CD4-positive, CD25-positive, alpha-beta regulatory T cell (primary cell): ENCODE data around the gene GAB2. TPM values are rescaled to one million over a fixed set of nuclear protein-coding genes. Genes with fewer than 3 reads are reported as not detected.

Experiments used
- ATAC-seq, 2 donors: fragments of 150-1000 bp; cut with Tn5 transposase; one replicate each; pipeline ENCODE4 v1.10.0; 2021; ENCODE audit warnings: low read depth in 2 of 2, moderate number of reproducible peaks in 2 of 2, moderate library complexity in 1 of 2
- DNase-seq, 3 donors: peaks; one replicate each; pipeline versions ENCODE4 v3.0.0 to v3.0.0-alpha.2; 2012 to 2022; ENCODE audit warnings: mixed read lengths in 1 of 3
- H3K27ac ChIP-seq: one replicate; pipeline ENCODE4 v1.7.0; 2013; ENCODE audit warnings: mild to moderate bottlenecking, low read length; ENCODE audit not compliant: insufficient read depth, poor library complexity, severe bottlenecking
- H3K27me3 ChIP-seq: one replicate; pipeline ENCODE4 v1.7.0; 2013; ENCODE audit warnings: low read length; ENCODE audit not compliant: control insufficient read depth, insufficient read depth
- H3K36me3 ChIP-seq: one replicate; pipeline ENCODE4 v1.7.0; 2013; ENCODE audit warnings: mild to moderate bottlenecking, low read length, moderate library complexity; ENCODE audit not compliant: control insufficient read depth, insufficient read depth
- H3K4me1 ChIP-seq: 2 replicates; pipeline ENCODE4 v1.7.0; 2013; ENCODE audit warnings: mild to moderate bottlenecking, low read length; ENCODE audit not compliant: insufficient read depth, control insufficient read depth, poor library complexity, severe bottlenecking
- H3K4me3 ChIP-seq: one replicate; pipeline ENCODE4 v1.7.0; 2013; ENCODE audit warnings: low read depth, mild to moderate bottlenecking, low read length, moderate library complexity
- H3K9me3 ChIP-seq, 2 experiments: 1 replicate in 1 of 2; 2 replicates in 1 of 2; pipeline ENCODE4 v1.7.0; 2013; ENCODE audit warnings: low read length in 2 of 2, mild to moderate bottlenecking in 1 of 2, moderate library complexity in 1 of 2; ENCODE audit not compliant: control insufficient read depth in 2 of 2
- H3K27ac Mint-ChIP-seq, 3 donors: one replicate each; pipeline ENCODE4 v1.8.0; 2020 to 2022; ENCODE audit warnings: mild to moderate bottlenecking in 3 of 3, mixed read lengths in 3 of 3, moderate library complexity in 2 of 3
- H3K27me3 Mint-ChIP-seq: one replicate; pipeline ENCODE4 v1.8.0; 2022; ENCODE audit warnings: mild to moderate bottlenecking, mixed read lengths
- H3K36me3 Mint-ChIP-seq: one replicate; pipeline ENCODE4 v1.8.0; 2020; ENCODE audit warnings: mixed read lengths
- H3K4me1 Mint-ChIP-seq, 4 donors: one replicate each; pipeline ENCODE4 v1.8.0; 2020 to 2022; ENCODE audit warnings: mixed read lengths in 4 of 4, mild to moderate bottlenecking in 1 of 4
- H3K4me3 Mint-ChIP-seq, 4 donors: one replicate each; pipeline ENCODE4 v1.8.0; 2020 to 2022; ENCODE audit warnings: mild to moderate bottlenecking in 4 of 4, mixed read lengths in 4 of 4, moderate library complexity in 3 of 4
- H3K9me3 Mint-ChIP-seq, 7 donors: one replicate each; pipeline ENCODE4 v1.8.0; 2020 to 2022; ENCODE audit warnings: mixed read lengths in 7 of 7, mild to moderate bottlenecking in 3 of 7, moderate library complexity in 2 of 7
- polyA plus RNA-seq, 4 donors: library from polyadenylated mRNA; unstranded; fragments of 300-500 nt; fragmentation: Illumina TruSeq; gene quantifications; one replicate each; pipeline ENCODE4 v1.2.3, GENCODE V29; 2021
- total RNA-seq: library from RNA; stranded (reverse); gene quantifications from one replicate; pipeline ENCODE4 v1.2.3, GENCODE V29; 2022

GAB2 gene
- total and polyA plus RNA-seq, 5 donors from 2014 or later: 0.05 to 15.7 (median 0.56) TPM

- Mint-ChIP-seq H3K4me1 (peaks cover 0 to 5% (median 2%) of the 10 kb centered on the region in 4 donors), H3K27ac (peak overlapping the region in 1 of 3 donors; percentile 93), H3K36me3 (no peaks in the 10 kb centered on the region), H3K27me3 (no peaks in the 10 kb centered on the region), H3K4me3 (no peak overlapping the region), H3K9me3 (no peaks in the 10 kb centered on the region)
- Histone ChIP-seq H3K9me3 (no peaks in the 10 kb centered on the region), H3K27me3 (no peaks in the 10 kb centered on the region), H3K4me3 (no peak overlapping the region), H3K4me1 (no peaks in the 10 kb centered on the region), H3K36me3 (no peaks in the 10 kb centered on the region), H3K27ac (no peak overlapping the region)
- DNase-seq (no peak), ATAC-seq (no peak)
Observed at GRCh38 chr11:78314762-78315161, 102.9 kb downstream of the GAB2 start.

GRCh38 chr11:78313898-78314297 is 103.7 kb downstream of the GAB2 start:
- Histone ChIP-seq H3K27ac (no peak overlapping the region), H3K4me1 (no peaks in the 10 kb centered on the region), H3K27me3 (no peaks in the 10 kb centered on the region), H3K36me3 (no peaks in the 10 kb centered on the region), H3K4me3 (no peak overlapping the region), H3K9me3 (no peaks in the 10 kb centered on the region)
- H3K4me1 Mint-ChIP-seq: peaks cover 0 to 7% (median 2%) of the 10 kb centered on the region in 4 donors
- ATAC-seq (no peak), DNase-seq (no peak)
- no peak overlapping the region for H3K4me3 Mint-ChIP-seq
- no peaks in the 10 kb centered on the region for H3K27me3 Mint-ChIP-seq
- no peak overlapping the region for H3K27ac Mint-ChIP-seq
- H3K9me3 Mint-ChIP-seq: no peaks in the 10 kb centered on the region
- no peaks in the 10 kb centered on the region for H3K36me3 Mint-ChIP-seq

GRCh38 chr11:78313181-78313795 is 104.3 kb downstream of the GAB2 start:
- no peaks in the 10 kb centered on the region for H3K4me1 ChIP-seq
- H3K4me3 Mint-ChIP-seq: no peak overlapping the region
- no peaks in the 10 kb centered on the region for H3K27me3 ChIP-seq
- no peaks in the 10 kb centered on the region for H3K9me3 ChIP-seq
- DNase-seq (no peak), ATAC-seq (no peak)
- H3K27ac ChIP-seq: no peak overlapping the region
- H3K27me3 Mint-ChIP-seq: no peaks in the 10 kb centered on the region
- no peaks in the 10 kb centered on the region for H3K9me3 Mint-ChIP-seq
- H3K4me3 ChIP-seq: no peak overlapping the region
- H3K36me3 Mint-ChIP-seq: no peaks in the 10 kb centered on the region
- no peaks in the 10 kb centered on the region for H3K36me3 ChIP-seq
- H3K27ac Mint-ChIP-seq: no peak overlapping the region
- peaks cover 0 to 7% (median 5%) of the 10 kb centered on the region in 4 donors for H3K4me1 Mint-ChIP-seq

- Mint-ChIP-seq H3K4me3 (no peak overlapping the region), H3K27me3 (no peaks in the 10 kb centered on the region), H3K27ac (no peak overlapping the region), H3K4me1 (peaks cover 0 to 8% (median 5%) of the 10 kb centered on the region in 4 donors), H3K9me3 (no peaks in the 10 kb centered on the region), H3K36me3 (no peaks in the 10 kb centered on the region)
- Histone ChIP-seq H3K4me3 (no peak overlapping the region), H3K27me3 (no peaks in the 10 kb centered on the region), H3K9me3 (no peaks in the 10 kb centered on the region), H3K27ac (no peak overlapping the region), H3K36me3 (no peaks in the 10 kb centered on the region), H3K4me1 (no peaks in the 10 kb centered on the region)
- DNase-seq (no peak), ATAC-seq (no peak)
Observed at GRCh38 chr11:78312712-78313111, 104.9 kb downstream of the GAB2 start.

DNA sequence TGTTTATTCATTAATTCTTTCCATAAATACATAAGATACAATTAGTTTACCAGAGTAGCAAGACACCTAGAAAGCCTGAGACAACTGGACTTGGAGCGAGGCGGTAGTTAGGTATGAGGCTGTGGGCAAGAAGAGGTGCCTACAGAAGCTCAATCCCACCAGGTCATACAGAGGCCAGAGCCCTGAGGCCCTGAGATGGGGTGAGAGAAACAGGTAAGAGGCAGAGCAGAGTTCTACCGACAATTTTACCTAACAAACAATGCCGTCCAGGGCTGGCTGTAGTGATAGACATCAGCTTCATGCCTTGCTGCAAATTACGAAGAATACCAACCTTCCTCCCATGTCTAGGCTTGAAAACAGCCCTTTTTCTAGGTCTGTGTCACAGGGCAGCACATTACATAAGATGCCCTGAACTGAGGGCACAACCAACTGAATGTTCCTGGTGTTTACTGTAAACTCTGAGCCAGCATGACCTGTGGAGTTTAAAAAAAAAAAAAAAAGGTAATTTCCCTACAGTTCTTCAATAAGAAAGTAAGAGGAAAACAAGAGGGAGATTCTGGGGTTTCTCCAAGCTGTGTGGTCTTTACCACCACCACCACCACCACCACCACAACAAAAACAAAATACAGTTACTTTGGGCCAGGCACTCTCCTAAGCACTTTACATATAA is 105.8 kb downstream of the GAB2 start:
- H3K4me1 Mint-ChIP-seq: peaks cover 0 to 8% (median 5%) of the 10 kb centered on the region in 4 donors
- H3K36me3 ChIP-seq: no peaks in the 10 kb centered on the region
- no peaks in the 10 kb centered on the region for H3K9me3 Mint-ChIP-seq
- H3K27ac Mint-ChIP-seq: no peak overlapping the region
- no peak overlapping the region for H3K27ac ChIP-seq
- H3K27me3 ChIP-seq: no peaks in the 10 kb centered on the region
- no peaks in the 10 kb centered on the region for H3K9me3 ChIP-seq
- no peak overlapping the region for H3K4me3 Mint-ChIP-seq
- H3K36me3 Mint-ChIP-seq: no peaks in the 10 kb centered on the region
- ATAC-seq (no peak), DNase-seq (no peak)
- H3K4me1 ChIP-seq: no peaks in the 10 kb centered on the region
- no peaks in the 10 kb centered on the region for H3K27me3 Mint-ChIP-seq
- H3K4me3 ChIP-seq: no peak overlapping the region

DNA sequence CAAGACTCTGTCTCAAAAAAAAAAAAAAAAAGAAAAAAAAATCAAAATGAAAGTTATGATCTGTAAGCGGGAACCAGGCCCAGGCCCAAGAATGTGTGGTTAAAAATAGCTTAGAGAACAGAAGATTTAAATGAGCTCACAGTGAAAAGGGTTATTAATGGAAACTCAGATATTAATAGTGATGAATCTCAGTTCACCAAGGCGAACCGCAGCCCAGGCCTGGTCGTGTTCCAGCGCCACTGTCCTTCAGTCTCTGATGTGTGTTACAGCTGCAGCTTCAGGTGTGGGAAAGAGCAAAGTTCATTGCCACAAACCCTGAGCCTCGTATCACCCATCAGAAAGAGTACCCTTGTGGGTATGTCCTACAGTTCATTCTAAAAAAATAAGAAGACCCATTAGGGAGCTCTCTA is 107.1 kb downstream of the GAB2 start:
- no peaks in the 10 kb centered on the region for H3K9me3 Mint-ChIP-seq
- H3K27ac ChIP-seq: no peak overlapping the region
- DNase-seq (no peak), ATAC-seq (no peak)
- H3K36me3 Mint-ChIP-seq: no peaks in the 10 kb centered on the region
- peaks cover 0 to 8% (median 5%) of the 10 kb centered on the region in 4 donors for H3K4me1 Mint-ChIP-seq
- no peaks in the 10 kb centered on the region for H3K36me3 ChIP-seq
- H3K9me3 ChIP-seq: no peaks in the 10 kb centered on the region
- no peak overlapping the region for H3K4me3 ChIP-seq
- H3K4me3 Mint-ChIP-seq: no peak overlapping the region
- no peaks in the 10 kb centered on the region for H3K27me3 ChIP-seq
- no peaks in the 10 kb centered on the region for H3K27me3 Mint-ChIP-seq
- no peaks in the 10 kb centered on the region for H3K4me1 ChIP-seq
- no peak overlapping the region for H3K27ac Mint-ChIP-seq

GRCh38 chr11:78304201-78304600 is 113.4 kb downstream of the GAB2 start:
- H3K9me3 Mint-ChIP-seq: no peaks in the 10 kb centered on the region
- DNase-seq (no peak), ATAC-seq (no peak)
- Histone ChIP-seq H3K27ac (no peak overlapping the region), H3K9me3 (no peaks in the 10 kb centered on the region), H3K4me1 (no peaks in the 10 kb centered on the region), H3K36me3 (no peaks in the 10 kb centered on the region), H3K27me3 (no peaks in the 10 kb centered on the region), H3K4me3 (no peak overlapping the region)
- no peak overlapping the region for H3K27ac Mint-ChIP-seq
- no peaks in the 10 kb centered on the region for H3K36me3 Mint-ChIP-seq
- H3K4me1 Mint-ChIP-seq: peaks cover 0 to 8% (median under 1%) of the 10 kb centered on the region in 4 donors
- no peak overlapping the region for H3K4me3 Mint-ChIP-seq
- peaks cover 5% of the 10 kb centered on the region for H3K27me3 Mint-ChIP-seq
